GM12878 (cell line): ENCODE measurements around the gene NFIX. TPM values are rescaled to one million over a fixed set of nuclear protein-coding genes. Genes with fewer than 3 reads are reported as not detected.

Experiments used
- CHD1 ChIP-seq: IDR thresholded peaks from 2 replicates; pipeline ENCODE4 v1.6.1; 2012; ENCODE audit warnings: low read depth, low read length, improper control_type of control experiment
- CHD2 ChIP-seq: IDR thresholded peaks from 2 replicates; pipeline ENCODE4 v1.6.1; 2011; ENCODE audit warnings: low read depth, low read length, improper control_type of control experiment, borderline replicate concordance
- CREB1 ChIP-seq: IDR thresholded peaks from 2 replicates; pipeline ENCODE4 v1.6.1; 2012; ENCODE audit warnings: low read depth, mild to moderate bottlenecking, inconsistent platforms
- CREM ChIP-seq: IDR thresholded peaks from 2 replicates; pipeline ENCODE4 v1.6.1; 2014; ENCODE audit warnings: antibody characterized with exemption, low read depth
- ELK1 ChIP-seq: IDR thresholded peaks from 2 replicates; pipeline ENCODE4 v1.6.1; 2012; ENCODE audit warnings: low read depth, low read length, improper control_type of control experiment
- IKZF1 ChIP-seq: fragments of 450-650 bp; conservative IDR thresholded peaks from 2 replicates; pipeline ENCODE4 v1.6.1; 2017; ENCODE audit warnings: antibody characterized with exemption, mild to moderate bottlenecking
- LARP7 ChIP-seq: fragments of 450-650 bp; IDR thresholded peaks from 2 replicates; pipeline ENCODE4 v1.6.1; 2017; ENCODE audit warnings: mild to moderate bottlenecking
- MLLT1 ChIP-seq: fragments of 450-650 bp; IDR thresholded peaks from 2 replicates; pipeline ENCODE4 v1.6.1; 2016; ENCODE audit warnings: mild to moderate bottlenecking
- MTA2 ChIP-seq: fragments of 450-650 bp; IDR thresholded peaks from 2 replicates; pipeline ENCODE4 v1.6.1; 2016; ENCODE audit warnings: low read depth, mild to moderate bottlenecking, moderate library complexity
- MTA3 ChIP-seq: IDR thresholded peaks from 2 replicates; pipeline ENCODE4 v1.6.1; 2012; ENCODE audit warnings: low read length, inconsistent platforms, borderline replicate concordance
- NBN ChIP-seq: fragments of 450-650 bp; IDR thresholded peaks from 2 replicates; pipeline ENCODE4 v1.6.1; 2016
- PAX5 ChIP-seq: IDR thresholded peaks from 2 replicates; pipeline ENCODE4 v1.6.1; 2011; ENCODE audit warnings: low read depth, low read length, borderline replicate concordance
- POLR2AphosphoS2 ChIP-seq: IDR thresholded peaks from 2 replicates; pipeline ENCODE4 v1.6.1; 2011; ENCODE audit warnings: low read depth, mild to moderate bottlenecking, low read length, improper control_type of control experiment, moderate library complexity
- SIN3A ChIP-seq: IDR thresholded peaks from 2 replicates; pipeline ENCODE4 v1.6.1; 2012; ENCODE audit warnings: low read depth, low read length, improper control_type of control experiment
- SIX5 ChIP-seq: IDR thresholded peaks from 2 replicates; pipeline ENCODE4 v1.6.1; 2011; ENCODE audit warnings: mild to moderate bottlenecking, low read depth, low read length, moderate library complexity; ENCODE audit not compliant: severe bottlenecking
- SP1 ChIP-seq: IDR thresholded peaks from one replicate; pipeline ENCODE4 v1.6.1; 2011; ENCODE audit warnings: low read depth, low read length
- TAF1 ChIP-seq: IDR thresholded peaks from 2 replicates; pipeline ENCODE4 v1.6.1; 2011; ENCODE audit warnings: mild to moderate bottlenecking, low read depth, low read length, borderline replicate concordance
- TCF3 ChIP-seq: IDR thresholded peaks from 2 replicates; pipeline ENCODE4 v1.6.1; 2012; ENCODE audit warnings: low read depth, mild to moderate bottlenecking, low read length, borderline replicate concordance; ENCODE audit not compliant: insufficient read depth
- USF1 ChIP-seq: IDR thresholded peaks from 2 replicates; pipeline ENCODE4 v1.6.1; 2011; ENCODE audit warnings: borderline replicate concordance, low read depth, mild to moderate bottlenecking, moderate library complexity, mixed read lengths, low read length; ENCODE audit not compliant: insufficient read depth; ENCODE audit errors: extremely low read length
- YY1 ChIP-seq: IDR thresholded peaks from 2 replicates; pipeline ENCODE4 v1.6.1; 2011; ENCODE audit warnings: low read depth, mild to moderate bottlenecking, low read length
- ZBED1 ChIP-seq: IDR thresholded peaks from 2 replicates; pipeline ENCODE4 v1.6.1; 2016; ENCODE audit warnings: borderline replicate concordance
- ZBTB4 ChIP-seq: fragments of 450-650 bp; formaldehyde crosslinking; IDR thresholded peaks from 2 replicates; pipeline ENCODE4 v1.4.0; 2022; ENCODE audit warnings: mild to moderate bottlenecking, moderate library complexity
- ZNF622 ChIP-seq: fragments of 450-650 bp; IDR thresholded peaks from 2 replicates; pipeline ENCODE4 v1.6.1; 2017; ENCODE audit warnings: mild to moderate bottlenecking, inconsistent platforms
- polyA plus RNA-seq, 11 experiments: library from polyadenylated mRNA; depleted of rRNA in 4 of 11; unstranded in 6 of 11; stranded (reverse) in 5 of 11; fragments of >200 nt; fragmentation: Nextera tagmentation in 4 of 11; fragmentation: Illumina TruSeq in 1 of 11; extraction: Ambion mirVana in 4 of 11; extraction: Trizol in 1 of 11; gene quantifications; 1 replicate in 1 of 11; 2 replicates in 10 of 11; pipeline versions ENCODE4 v1.2.1 to v1.2.3, GENCODE V29; 2011 to 2016; ENCODE audit warnings: inconsistent platforms in 2 of 11, missing spikeins in 2 of 11, low read depth in 1 of 11
- total RNA-seq, 4 experiments: library from RNA; depleted of rRNA in 3 of 4; stranded (reverse); fragments of >200 nt in 3 of 4; fragmentation: Illumina TruSeq in 1 of 4; extraction: Trizol in 1 of 4; gene quantifications; 2 replicates each; pipeline versions ENCODE4 v1.2.1 to v1.2.3, GENCODE V29; 2013 to 2021

The NFIX gene
- total and polyA plus RNA-seq, 10 of the 15 experiments (the other 5 are each of a cell fraction or from before 2014, with no cell fraction given) = 0.02 to 2.2 (median 0.28) TPM

GRCh38 chr19:12956446-12957388 lies 38.6 kb upstream of the NFIX start, which contains the start of gene GADD45GIP1 (continued):
- TF ChIP-seq ELK1 (no peak), MLLT1 (0 out of 2 replicates have a peak, but pooled peaks have one; percentile 14), CHD1 (no peak), MTA2 (no peak), IKZF1 (peak; percentile 69), CREM (no peak; the same call in 1 of the 2 replicates), ZBTB4 (CRISPR knock-in tag) (no peak), SIX5 (peak; percentile 39), SP1 (no peak), POLR2AphosphoS2 (no peak), CHD2 (no peak), ZBED1 (no peak), USF1 (no peak), TCF3 (0 out of 2 replicates have a peak, but pooled peaks have one; percentile 16), SIN3A (peak; percentile 75), NBN (no peak), PAX5 (no peak), CREB1 (0 out of 2 replicates have a peak, but pooled peaks have one; percentile 20), ZNF622 (no peak), TAF1 (peak; percentile 97; the same call in 1 of the 2 replicates), LARP7 (peak; percentile 95), MTA3 (no peak), YY1 (peak; percentile 99)
